GM18526 (cell line): Measurements from ENCODE around the gene DNTT.

Source experiments
- POLR2A ChIP-seq: IDR thresholded peaks from 3 replicates; pipeline ENCODE4 v1.6.1; 2011; ENCODE audit not compliant: insufficient read length; ENCODE audit errors: extremely low read depth

DNTT gene

DNA sequence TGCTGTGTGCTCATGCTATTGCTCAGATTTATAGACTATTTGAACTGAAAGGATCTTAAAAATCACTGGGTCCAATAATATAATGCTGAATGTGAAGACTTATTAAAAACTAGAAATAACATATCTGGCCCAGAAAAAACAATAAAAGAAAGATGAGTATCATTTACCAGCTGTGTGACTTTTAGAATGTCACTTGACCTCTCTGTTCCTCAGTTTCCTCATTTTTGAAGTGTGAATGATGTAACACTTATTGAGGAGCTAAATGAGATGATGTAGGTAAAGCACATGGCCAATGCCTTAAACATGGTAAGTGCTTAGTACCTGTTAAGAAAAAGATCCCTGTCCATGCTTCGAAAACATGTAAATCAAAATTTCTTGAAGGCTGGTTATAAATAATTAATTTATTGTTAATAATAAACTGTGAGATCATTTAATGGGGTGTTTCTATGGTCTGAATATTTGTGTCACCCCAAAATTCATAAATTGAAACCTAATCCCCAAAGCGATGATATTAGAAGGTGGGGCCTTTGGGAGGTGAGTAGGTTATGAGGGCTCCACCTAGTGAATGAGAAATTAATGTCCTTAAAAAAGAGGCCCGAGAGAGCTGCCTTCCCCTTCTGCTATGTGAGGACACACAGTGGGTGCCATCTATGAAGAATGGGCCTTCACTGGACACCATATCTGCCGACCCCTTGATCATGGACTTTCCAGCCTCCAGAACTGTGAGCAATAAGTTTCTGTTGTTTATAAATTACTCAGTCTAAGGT is 13.0 kb downstream of the DNTT start:
- no peak for TF ChIP-seq POLR2A

DNA sequence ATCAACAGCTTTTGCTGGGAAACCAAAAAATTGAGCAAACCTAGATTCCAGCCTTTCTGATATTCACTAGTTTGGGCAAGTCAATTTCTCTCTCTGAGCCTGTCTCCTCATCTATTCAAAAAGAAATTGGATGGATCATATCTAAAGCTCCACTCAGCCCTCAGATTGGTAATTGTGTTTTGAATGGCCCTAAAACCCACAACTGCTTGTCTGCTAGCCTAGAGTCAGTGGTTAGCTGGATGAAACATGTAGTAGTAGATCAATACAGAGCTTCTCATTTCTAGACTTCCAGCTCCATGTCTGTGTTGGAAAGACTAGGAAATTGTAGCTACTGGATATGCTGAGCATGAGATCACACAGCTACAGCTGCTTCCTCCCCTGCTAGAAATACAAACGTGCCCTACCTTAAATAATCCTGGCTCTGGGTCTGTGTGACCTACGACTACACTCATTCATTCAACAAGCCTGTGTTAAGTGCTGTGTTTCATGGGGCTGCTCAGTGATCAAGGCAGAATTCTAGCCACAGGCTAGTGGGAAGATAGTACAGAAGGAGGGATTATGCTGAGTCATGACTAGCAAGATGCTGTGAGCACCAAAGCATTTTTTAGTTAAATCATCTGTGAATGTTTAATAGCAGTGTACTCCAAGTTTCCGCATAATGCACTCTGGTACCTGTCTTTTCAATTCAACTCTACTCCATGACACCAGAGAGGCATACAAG is 15.7 kb downstream of the DNTT start:
- no peak for TF ChIP-seq POLR2A

DNA sequence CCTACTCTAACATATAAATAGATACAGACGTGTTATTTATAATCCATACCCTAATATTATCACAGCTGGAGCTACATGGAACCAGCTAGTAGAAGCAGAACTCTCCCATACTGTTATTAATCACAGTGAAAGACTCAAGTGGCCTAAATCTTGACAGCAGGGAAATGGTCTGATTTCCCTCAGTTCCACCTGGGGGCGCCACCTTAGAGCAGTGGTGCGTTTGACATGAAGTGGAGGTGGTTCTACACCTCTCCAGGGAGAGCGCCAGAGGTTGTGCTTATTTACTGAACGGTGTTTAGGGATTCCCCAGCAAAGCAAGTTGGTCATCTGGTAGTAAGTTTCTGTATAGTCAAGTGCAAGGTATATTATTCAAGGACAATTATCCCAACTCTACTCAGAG is 17.6 kb downstream of the DNTT start:
- no peak for TF ChIP-seq POLR2A

DNA sequence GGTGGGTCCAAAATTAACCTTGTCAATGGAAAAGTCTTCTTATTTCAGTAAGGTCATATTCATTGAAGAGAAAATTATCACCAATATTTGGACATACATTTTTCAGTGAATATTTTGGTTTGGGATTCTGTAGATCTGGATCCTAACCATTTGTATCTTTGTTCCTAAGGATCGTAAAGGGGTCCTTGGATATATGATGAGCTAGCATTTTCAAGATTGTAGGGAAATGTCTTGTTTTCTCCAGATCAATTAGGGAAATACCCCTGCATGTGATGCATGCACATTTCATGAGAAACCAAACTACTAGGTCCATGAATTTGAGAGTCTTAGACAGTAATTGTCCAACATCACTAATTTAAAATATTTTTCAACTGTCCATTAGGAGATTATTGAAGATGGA is 18.0 kb downstream of the DNTT start:
- no peak for TF ChIP-seq POLR2A

DNA sequence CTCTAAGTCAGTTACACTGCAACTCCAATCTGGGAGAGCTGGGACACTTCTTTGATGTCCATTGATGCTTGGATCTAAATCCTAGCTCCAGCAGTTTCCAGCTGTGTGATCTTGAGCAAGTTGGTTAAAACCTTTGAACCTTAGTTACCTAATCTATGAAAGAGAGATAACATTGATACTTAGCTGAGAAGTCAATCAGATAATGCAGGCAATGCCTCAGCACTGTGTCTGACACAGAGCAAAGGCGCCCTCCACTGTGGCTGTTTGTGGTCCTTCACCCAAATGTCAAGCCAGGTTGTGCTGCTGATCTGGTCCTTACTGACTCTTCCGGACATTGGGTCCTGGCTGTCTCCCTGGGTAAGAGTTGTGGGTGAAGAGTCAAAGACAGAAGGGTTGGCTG is 20.2 kb downstream of the DNTT start:
- no peak for TF ChIP-seq POLR2A

DNA sequence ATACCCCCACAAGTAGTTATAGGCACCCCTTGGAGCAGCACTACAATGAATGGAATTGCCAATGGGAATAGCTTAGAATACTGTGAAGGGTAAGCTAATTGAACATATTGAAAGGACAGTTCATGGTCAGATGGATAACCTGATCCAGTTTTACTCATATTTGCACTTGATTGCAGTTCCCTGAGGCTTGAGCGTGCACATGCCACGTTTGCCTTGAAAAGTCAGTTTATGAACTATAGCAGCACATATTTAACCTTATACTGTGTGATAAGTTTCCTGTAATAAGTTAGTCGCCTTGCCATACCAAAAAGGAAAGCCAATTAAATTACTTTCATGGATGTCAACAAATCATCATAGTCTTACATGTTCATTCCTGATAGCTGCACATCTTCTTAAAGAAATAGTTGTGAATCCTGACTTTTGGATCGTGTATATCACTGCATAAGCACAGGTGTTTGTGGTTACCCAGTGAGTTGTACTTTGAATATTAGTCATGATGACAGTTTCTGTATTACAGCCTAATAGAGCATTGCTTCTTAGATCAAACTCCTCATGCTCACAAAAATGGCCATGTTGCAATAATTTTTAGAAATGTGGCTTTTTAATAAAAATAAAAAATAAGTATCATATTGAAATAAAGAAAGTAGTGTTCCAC is 21.6 kb downstream of the DNTT start:
- TF ChIP-seq POLR2A: no peak

DNA sequence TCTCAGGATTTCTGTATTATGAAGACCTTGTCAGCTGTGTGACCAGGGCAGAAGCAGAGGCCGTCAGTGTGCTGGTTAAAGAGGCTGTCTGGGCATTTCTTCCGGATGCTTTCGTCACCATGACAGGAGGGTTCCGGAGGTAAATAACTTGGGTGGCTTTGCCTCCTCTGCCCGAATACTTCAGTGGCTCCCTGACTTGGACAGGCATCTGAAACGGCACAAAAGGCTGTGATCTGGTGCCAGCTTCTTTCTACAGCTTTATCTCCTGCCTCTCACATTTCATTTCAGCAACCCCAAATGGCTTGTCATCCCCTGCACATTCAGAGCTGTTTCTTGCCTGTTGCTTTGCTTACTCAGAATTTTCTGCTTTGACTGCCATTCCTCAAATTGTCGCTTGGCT is 23.2 kb downstream of the DNTT start:
- TF ChIP-seq POLR2A: no peak

DNA sequence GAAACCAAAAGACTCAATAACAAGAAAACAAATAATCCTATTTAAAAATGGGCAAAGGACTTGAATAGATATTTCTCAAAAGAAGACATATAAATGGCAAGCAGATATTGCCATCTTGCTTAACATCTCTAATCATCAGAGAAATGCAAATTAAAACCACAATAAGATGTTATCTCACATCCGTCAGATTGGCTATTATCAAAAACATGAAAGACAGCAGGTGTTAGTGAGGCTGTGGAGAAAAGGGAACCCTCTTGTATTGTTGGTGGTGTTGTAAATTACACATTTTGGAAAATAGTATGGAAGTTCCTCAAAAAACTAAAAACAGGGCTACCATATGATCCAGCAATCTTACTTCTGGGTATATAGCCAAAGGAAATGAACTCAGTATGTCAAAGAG is 28.9 kb downstream of the DNTT start:
- no peak for TF ChIP-seq POLR2A

DNA sequence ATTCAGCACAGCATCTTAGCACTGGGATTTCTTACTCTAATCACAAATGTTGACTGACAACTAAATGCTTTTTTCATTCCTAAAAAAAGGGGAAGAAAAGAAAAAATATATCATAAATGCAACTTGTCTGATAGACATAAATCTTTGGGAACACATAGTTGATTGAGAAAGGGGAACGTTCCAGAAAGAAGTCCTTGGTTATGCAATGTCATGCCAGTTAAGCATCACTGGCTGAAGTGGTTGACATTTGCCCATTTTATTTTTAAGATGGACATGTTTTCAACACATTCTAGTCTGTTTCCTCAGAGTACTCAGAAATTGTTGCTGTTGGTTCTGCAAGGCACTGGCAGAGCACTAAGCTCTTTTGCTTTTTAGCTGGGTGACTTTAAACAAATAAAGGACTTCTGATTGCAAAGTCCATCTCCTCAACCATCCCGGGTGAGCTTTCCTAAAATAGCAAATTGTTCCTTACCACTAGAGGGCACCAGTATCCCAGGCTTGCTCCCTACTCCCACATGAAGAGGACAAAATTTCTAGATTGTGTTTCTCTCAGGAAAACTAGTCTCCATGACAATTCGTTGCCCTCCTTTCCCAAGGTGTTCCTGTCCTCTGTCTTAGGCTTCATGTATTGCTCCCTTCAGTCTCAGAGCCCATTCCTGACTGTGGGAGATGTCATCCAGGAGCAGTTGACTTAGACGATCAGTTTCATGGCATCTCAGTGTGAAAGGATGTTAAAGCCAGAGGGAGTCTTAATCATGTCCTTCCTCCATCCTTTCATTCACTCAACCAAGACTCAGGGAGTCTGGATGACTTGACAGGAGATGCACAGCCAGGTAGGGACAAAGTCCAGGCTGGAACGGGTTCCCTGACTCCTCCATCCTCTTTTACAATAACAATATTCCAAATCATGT is 30.6 kb downstream of the DNTT start:
- TF ChIP-seq POLR2A: no peak

DNA sequence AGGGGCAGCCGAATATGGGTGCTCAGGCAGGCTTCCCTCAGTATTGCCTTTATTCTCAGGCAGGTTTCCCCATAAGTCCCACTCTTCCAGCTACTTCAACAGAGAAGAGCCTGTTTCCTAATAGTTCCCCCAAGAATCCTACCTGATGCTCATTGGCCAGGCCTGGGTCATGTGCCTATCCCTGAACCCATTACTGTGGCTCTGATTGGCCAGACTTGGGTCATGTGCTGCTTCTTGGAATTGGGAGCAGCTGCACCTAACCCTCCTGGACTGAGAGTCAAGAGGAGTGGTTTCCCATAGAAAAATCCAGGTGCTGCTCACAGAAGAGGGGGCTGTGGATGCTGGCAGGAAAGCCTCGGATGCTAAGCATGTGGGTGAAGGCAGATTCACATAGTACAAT is 32.9 kb downstream of the DNTT start:
- TF ChIP-seq POLR2A: no peak

DNA sequence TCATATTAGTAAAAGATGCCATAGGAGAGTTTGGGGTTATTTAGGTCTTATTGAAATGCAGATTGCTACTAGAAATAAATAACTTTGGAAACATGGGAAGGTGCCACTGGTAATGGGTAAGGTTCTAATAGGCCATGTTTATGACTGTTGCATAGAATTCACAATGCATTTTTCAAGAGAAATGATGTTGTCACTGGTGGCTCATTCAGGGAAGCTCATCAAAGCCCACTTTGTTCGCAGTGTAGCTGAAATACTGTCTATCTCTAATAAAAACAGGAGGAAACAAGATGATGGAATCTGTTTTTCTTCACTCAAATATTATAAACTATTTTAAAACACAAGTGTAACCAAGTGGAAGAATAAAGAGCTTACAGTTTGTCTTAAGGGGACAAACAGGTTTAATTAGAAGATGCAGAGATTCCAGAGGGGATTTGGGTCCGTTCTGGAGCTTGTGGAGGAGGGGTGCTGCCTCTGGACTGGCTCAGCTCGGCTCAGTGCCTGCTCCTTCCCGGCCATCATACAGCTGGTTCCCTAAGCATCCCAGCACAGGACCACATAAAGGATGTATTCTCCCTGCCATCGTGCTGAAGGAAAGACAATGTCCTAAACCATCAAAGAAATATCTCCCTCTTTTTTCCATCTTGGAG is 34.2 kb downstream of the DNTT start:
- TF ChIP-seq POLR2A: no peak

DNA sequence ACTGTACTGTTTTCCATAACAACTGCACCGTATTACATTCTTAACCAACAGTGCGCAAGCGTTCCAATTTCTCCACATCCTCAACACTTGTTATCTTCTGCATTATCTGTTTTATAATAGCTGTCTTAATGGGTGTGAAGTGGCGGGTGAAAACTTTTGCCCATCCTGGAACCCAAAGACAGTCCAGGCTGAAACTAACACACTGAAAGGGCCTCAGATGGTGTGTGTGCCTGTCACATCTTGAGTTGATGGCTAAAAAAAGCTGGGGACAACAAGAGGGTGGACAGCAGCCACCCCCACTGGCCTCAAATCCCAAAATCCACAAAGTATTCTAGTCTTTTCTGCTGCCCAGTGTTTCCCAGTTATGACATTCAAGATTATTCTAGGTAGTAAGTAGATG is 35.1 kb downstream of the DNTT start:
- TF ChIP-seq POLR2A: no peak

DNA sequence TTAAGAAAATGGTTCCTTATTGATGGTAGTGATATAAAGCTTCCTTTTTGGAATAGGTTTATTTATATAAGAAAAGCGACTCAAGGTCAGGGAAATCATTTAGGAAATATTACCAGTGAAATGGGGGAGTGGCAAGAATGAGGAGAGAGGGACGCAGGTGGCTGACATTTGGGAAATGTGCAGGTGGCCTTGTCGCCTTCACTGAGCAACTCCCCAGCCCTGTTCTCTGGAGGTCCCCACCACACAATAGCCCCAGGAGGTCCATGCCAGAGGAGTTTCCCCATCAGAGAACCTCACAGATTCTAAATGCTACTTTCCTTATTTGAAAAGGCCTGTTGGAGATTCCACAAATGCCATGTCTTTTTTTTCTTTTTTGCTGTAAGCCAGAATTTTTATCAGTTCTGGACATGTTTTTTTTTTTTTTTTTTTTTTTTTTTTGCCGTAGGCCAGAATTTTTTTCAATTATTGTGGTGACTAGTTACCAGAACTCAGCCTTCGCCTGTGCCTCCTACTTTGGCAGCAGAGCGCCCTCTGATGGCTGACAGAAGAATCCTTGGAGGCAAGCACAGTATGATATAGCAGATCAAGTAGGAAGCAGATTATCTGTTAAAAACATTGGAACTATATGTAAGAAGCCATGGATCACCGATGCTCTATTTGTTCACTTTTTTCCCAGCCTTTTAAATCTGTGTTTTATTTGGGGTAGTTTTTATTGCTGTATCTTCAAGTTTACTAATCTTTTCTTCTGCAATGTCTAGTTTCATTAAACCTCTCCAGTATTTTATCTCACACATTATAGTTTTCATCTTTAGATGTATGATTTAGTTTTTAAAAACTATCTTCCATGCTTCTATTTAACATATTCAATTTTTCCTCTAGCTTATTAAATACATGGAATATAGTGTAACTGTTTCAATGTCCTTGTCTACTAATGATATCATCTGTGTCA is 36.0 kb downstream of the DNTT start:
- no peak for TF ChIP-seq POLR2A

DNA sequence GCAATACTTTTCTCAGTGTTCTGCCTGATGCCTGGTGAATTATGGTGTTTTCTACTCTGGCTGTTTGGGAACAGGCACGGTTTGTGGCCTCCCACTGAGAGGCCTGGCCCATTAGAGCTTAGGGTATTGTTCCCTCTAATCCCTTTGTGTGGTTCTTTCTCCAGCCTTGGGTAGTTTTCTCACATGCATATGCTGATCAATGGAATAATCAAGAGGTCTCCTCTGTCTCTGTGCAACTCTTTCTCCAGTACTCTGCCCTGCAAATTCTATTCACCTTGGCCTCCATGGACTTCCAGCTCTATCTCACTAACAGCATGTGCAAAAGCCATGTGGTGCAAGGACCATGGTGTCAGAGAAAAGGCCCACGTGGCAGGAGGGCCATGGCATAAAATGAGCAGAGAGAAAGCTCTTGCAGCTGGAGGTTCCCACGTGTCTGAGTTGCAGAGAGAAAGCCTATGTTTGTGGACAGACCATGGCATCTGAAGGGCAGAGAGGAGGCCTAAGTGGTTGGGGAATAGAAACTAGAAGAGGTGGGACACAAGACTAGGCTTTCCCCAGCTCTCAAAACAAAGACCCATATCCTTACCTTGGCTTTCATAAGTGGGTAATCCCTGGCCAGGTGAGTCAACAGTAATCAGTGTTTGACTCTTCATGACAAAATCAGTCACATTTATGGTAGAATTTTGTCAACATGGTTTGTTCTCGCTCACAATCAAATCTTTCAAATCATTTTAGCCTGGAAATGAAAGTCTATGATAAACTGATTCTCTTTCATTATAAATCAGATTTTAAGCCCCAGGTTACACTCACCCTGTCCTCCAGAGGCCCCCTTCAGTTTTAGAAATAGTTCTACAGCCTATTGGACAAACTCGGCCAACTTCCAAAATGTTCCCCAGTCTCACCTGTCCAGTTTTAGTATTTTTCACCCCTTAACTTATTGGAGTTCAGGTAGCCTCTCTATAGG is 37.3 kb downstream of the DNTT start:
- TF ChIP-seq POLR2A: no peak
